ENCODE results near the gene FZD7.

Gene FZD7

DNA sequence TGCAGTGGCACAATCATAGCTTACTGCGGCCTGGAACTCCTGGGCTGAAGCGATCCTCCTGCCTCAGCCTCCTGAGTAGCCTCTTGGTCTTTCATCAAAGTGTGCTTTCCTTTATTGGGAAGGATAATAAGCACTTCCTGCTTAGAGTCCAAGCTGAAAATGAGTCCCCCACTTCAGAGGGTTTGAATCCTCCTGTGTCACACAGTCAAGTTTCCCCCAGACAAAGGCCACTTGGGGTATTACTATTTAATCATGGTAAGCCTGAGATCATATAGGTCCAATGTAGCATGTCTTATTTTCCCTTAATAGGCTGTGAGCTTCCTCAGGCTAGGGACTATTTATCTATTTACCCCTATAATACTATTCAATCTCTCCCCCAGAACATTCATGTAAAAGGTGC lies 28.0 kb downstream of the FZD7 start:
- DNase-seq (ENCODE audit: low read depth, low spot score) = no peak

DNA sequence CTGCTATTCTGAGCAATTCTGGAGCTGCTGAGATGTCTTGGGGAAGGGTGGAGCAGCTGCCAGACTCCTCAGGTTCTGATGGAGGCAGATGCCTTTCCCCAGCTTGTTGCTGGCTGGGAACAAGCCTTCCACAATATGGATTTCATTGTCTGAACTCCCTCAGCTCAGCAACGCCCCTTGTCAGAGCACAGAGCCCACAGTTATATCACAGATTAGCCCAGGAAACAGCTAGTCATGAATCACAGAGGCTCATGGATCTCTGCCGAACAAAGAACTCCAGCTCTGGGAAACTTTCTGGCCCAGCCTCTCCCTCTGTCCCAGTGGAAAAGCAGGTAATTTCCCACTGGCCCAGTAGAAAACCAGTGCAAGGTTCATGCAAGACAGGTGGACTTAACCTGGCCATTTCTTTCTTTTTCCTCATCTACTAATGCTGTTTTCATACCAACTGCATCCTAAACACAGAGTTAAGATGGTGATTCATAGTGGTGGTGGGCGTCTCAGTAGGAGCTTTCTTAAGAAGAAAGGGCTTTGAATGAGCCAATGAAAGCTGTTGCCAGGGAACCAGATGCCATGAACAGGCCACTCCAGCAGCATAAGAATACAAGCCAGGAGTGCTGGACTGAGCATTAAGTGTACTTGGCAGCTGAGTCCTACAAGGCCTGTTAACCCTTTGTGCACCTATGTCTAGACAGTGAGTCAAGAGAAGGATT lies 30.7 kb downstream of the FZD7 start:
- no peak for DNase-seq (ENCODE audit: low read depth, low spot score)
- H3K27ac ChIP-seq = no peak overlapping the region

More for the DNA sequence above, 28.0 kb downstream of the FZD7 start:
- H3K27ac ChIP-seq = no peak overlapping the region

DNA sequence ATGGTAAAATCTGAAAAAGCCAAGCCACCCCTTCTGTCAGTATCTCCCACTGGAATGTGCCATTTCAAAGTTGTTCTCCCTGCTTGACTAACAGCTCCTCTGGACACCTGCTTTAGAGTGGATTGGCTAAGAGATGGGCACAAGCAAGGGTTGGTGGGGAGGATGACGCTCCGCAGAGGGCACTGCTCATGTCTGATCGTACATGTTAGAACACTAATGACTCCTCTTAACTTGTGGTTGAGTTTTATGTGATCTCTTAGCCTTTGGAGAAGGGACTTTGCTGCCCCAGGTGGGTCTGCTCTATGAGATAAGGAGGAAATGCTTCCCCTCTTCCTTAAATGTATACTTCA lies 31.2 kb downstream of the FZD7 start:
- DNase-seq (ENCODE audit: low read depth, low spot score) = no peak
- no peak overlapping the region for H3K27ac ChIP-seq

DNA sequence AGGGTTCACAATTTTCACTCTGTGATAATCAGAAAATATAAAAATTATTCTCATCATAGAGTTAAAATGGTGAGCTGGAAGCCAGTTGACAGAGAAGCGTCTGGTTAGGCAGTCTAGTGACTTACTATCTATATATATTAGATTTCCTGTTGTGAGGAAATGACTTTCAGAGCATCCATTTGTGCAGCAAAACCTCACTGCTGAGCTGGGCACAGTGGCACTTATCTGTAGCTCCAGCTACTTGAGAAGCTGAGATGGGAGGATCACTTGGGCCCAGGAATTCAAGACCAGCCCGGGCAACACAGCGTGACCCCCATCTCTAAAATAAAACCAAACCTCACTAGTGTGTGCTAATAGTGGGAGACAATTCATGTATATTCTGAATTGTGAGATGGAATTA lies 32.2 kb downstream of the FZD7 start:
- H3K27ac ChIP-seq = no peak overlapping the region
- no peak for DNase-seq (ENCODE audit: low read depth, low spot score)

DNA sequence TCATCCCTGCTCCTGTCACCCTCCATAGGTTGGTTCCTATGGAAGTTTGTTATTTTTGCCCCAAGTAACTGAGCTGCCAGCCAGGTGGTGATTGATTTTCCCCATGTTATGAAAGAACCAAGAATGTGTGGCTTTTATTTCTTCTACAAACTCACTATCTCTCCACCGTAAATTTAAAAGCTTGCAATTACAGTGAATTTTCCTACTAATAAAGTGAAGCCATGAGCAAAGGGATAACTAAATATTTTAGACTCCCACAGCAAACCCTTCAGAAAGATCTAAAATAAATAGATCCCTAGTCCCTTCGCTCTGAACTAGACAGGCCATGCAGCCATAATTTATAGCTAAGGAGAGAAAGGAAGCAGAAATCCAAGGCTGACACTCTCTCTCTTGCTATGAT lies 33.2 kb downstream of the FZD7 start:
- no peak for DNase-seq (ENCODE audit: low read depth, low spot score)

DNA sequence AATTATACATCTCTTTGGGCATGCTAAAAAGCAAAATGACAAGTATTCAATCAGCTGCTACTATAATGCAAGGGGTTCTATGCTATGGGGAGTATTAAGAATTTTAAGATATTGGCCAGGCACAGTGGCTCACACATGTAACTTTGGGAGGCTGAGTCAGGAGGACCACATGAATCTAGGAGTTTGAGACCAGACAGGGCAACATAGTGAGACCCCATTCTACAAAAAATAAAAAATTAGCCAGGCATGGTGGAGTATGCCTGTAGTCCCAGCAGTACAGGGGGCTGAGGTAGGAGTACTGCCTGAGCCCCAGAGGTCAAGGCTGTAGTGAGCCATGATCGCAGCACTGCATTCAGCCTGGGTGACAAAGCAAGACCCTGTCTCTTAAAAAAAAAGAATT lies 33.9 kb downstream of the FZD7 start:
- H3K27ac ChIP-seq = no peak overlapping the region
- no peak for DNase-seq (ENCODE audit: low read depth, low spot score)

More for the DNA sequence above, 33.2 kb downstream of the FZD7 start:
- H3K27ac ChIP-seq = no peak overlapping the region

DNA sequence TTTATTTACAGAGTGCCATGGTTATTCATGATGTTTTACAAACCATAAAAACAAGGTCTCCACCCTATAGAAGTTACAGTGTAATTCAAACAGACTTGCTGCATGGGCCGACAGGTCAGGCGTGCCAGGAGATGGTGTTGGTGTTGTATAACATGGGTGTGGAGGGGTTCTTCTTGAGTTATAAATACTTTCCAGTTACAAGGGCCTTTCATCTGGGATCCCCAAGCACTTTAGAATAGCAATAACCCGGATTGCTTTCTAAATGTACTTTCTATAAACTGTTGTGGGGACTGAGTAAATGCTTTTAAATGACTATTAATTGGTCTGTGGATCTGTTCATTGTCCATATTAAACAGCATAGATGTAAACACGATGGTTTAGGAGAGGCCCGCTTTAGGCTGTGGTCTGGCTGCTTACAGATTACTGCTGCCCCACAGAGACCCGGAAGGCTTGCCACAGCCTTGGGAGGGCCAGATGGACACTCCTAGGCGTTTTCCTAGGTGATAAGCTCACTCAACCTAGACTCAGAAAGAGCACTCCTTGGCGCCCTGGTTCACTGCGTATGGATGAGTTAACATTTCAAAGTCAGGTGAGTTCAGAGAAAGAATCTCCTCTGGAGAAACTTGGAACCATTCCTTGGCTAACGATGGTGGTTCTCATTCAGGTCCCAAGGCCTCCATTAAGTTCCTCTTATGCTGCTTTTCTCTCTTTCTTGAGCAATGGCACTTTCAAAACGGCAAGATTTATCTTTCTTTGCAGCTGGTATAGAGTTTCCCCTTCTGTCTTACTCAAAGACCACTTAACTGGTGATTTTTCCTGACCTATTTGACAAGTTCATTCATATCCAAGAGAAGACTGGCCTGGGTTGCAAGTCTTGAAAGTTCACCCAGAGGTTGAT lies 35.8 kb downstream of the FZD7 start:
- DNase-seq (ENCODE audit: low read depth, low spot score) = no peak
- no peak overlapping the region for H3K27ac ChIP-seq

DNA sequence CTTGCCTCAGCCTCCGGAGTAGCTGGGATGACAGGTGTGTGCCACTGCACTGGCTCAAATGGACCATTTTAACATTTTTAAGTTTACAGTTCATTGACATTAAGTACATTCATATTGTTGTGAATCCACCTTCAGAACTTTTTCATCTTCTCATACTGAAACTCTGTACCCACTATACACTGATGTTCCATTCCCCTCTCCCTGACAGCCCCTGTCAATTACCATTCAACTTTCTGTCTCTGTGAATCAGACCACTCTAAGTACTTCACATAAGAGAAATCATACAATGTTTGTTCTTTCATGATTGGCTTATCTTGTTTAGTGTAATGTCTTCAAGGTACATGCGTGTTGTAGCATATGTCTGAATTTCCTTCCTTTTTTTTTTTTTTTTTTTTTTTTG lies 37.5 kb downstream of the FZD7 start:
- H3K27ac ChIP-seq = no peak overlapping the region
- DNase-seq (ENCODE audit: low read depth, low spot score) = no peak

DNA sequence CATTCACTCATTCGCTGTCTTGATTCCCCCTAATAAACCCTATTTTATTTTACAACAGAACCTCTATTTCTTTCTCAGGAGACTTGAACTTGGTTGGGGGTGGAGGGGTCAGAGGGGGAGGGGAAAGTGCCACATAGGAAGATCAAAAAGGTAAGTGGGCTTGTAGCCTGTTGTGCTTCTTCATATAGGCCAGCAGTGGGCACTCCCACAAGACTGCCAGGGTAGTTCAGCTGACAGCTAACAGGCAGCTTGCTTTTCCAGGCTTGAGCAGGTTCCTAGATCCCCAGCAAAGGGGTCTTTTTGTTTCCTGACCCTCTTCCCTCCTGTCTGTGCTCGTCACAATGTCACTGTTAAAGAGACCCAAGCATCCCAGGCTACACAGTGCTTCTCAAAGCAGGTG lies 38.6 kb downstream of the FZD7 start:
- DNase-seq (ENCODE audit: low read depth, low spot score) = no peak
- no peak overlapping the region for H3K27ac ChIP-seq

DNA sequence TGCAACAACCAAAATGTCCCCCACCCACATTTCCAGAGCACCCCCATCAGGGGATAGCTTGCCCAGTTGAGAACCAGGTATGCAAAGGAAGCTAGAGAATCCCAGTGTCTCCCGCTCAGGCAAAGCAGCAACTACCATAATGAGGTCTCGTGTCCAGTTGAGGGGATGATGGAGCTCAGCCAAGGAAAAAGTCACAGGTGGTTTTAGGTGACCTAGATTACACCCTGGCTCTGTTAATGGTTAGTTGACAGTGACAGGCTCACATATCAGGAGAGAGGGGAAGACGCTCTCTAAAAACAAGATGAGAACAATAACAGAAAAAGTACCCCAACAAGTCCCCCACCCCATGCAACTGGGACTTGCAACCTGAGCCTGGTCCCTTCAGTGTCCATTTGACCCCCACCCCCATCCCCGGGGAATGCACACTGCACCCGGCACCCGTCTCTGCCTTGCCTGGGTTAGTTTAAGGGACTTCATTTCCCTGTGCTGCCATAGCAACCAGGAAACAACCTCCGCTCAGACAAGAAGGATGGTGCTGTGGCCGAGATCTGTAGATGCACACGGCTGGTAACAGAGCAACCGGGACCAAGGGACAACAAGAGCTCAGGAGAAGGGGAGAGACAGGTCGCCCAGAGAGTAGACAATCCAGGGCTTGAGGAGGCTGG lies 39.2 kb downstream of the FZD7 start, which contains the start of gene KIAA2012:
TSS of gene KIAA2012 (plus strand) at position 519 of the 665 bp plus-strand sequence. CDS start 373 bp downstream, outside the sequence.
- no peak for DNase-seq (ENCODE audit: low read depth, low spot score)
- H3K27ac ChIP-seq = no peak within 1 kb of the TSS

DNA sequence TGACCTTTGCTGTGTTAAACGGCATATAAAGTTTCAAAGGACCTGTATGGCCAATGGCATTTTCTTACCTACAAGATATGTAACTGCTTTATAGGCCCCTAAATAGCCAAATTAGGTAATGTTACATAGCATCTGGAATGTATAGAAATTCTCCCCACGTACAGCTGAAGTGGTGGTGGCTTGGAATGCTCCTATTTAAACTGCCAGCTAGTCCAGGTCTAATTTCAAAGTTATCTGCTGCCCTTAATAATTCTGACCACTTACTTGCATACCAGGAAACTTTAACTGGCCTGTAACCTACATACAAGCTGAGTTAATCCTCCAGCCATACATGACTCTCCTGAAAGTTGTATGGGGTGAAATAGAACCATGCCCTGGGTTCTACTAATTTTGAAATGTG lies 40.7 kb downstream of the FZD7 start:
- no peak overlapping the region for H3K27ac ChIP-seq
- no peak for DNase-seq (ENCODE audit: low read depth, low spot score)

DNA sequence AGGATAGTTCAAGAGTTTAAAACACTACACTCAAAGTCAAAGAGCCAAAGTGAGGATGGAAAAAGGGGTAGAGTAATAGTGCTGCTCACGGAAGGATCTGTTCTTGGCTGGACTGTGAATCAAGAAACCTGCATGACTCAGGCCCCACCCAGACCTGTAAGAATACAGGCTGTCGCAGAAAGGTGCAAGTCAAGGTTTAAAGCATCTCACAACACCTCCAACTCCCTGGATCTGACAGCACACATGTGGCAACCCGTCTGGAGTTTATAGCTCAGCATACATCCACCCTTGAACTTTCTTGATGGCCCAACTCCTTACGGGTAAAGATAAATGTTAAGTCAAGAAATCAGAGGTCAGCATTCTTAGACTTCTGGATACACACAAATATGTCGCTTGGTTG lies 45.7 kb downstream of the FZD7 start:
- no peak overlapping the region for H3K27ac ChIP-seq
- DNase-seq (ENCODE audit: low read depth, low spot score) = peak; percentile 44

DNA sequence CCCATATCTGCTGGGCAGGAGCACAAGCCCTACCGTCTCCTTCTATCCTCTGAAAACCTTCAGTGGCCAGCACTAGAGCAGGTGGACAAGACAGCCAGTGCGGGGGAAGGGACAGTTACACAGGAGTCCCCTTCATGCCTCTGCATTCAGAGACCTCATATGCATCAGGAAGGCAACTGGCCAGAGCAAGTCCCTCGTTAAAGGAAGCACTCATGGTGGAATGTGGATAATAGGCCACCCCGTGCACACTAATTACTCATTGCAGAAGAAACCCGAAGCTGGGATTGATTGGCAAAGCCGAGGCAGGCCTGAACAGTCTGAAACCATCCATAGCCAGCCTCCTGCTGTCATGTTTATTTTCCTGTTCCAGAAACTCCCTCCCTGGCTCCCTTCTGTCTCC lies 50.6 kb downstream of the FZD7 start:
- DNase-seq (ENCODE audit: low read depth, low spot score) = no peak
- no peak overlapping the region for H3K27ac ChIP-seq
